Activated gamma-delta T cell treated with anti-CD3 and anti-CD28 coated beads, Interleukin-2, amount 50 U/mL, for 16 hours (primary cell): ENCODE results near the gene USP30.
"Not testable (repeated sequence)": the region's sequence is repeated elsewhere in the genome, so short reads cannot be mapped to it uniquely, and the experiment has no call there.

ENCODE experiments used
- DNase-seq: peaks from one replicate; pipeline ENCODE4 v3.0.0-alpha.2; 2020; ENCODE audit warnings: low read depth

USP30 gene

DNA sequence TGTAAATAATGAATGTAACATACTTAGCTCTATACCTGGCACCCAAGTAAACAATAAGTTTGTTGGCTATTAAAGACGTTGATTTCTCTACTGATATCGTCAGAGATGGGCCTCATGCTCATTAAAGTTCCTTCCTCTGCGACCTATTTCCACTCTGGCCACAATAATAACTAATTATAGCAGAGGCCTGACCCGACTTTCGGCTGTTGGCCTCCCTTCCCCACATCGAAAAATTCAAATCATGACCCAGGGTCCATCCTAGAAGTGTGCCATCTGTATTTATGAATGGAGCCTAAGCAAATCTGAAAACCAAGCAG, 321 bp upstream of the USP30 start:
- DNase-seq = no peak

GRCh38 chr12:109053382-109054123, 1.2 kb downstream of the USP30 start:
- no peak for DNase-seq

GRCh38 chr12:109054124-109054513, 1.7 kb downstream of the USP30 start:
- not testable (repeated sequence) for DNase-seq

- no peak for DNase-seq
Observed at GRCh38 chr12:109054520-109054919, 2.1 kb downstream of the USP30 start.

GRCh38 chr12:109056891-109057290, 4.5 kb downstream of the USP30 start:
- DNase-seq = no peak

- DNase-seq = no peak
Observed at GRCh38 chr12:109057376-109057775, 5.0 kb downstream of the USP30 start.

GRCh38 chr12:109058773-109059172, 6.4 kb downstream of the USP30 start:
- no peak for DNase-seq

GRCh38 chr12:109064143-109064542, 11.8 kb downstream of the USP30 start:
- no peak for DNase-seq

DNA sequence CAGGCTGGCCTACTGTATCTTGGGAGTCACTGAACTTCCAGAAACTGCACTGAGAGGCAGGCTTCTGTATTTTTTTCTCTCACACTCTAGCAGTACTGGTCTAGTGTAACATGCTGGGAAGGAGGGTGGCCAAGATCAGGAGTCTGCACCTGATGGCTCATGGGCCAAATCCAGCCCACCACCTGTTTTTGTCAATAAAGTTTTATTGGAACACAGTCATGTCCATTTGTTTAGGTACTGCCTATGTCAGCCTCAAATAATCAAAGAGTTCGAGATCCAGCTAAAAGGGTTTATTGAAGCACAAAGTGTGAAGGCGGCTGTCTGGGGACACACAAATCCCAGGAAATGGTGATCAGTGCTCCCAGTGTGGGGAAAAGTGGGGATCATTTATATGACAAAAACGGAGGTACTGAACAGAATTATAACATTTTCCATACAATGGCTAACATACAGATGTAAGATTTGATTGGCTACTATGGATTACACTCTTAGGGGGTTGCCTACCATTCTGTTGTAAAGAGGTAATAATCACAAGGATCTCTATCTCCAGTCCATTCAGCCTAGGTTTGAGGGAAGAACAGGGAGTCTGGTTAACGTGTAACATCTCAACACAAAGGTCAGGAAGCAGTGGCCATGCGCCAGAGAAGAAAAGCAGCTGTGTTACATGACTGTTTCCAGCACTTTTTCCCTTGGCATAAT, 12.9 kb downstream of the USP30 start:
- DNase-seq = no peak

DNA sequence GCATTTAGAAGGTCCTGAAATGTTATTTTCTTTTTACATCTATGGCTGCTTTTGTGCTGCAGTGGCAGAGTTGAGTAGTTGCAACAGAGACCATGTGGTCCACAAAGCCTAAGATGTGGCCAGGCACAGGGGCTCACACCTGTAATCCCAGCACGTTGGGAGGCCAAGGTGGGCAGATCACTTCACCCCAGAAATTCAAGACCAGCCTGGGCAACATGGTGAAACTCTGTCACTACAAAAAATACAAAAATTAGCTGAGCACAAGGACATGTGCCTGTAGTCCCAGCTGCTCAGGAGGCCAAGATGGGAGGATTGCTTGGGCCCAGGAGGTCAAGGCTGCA, 13.4 kb downstream of the USP30 start:
- DNase-seq = no peak

GRCh38 chr12:109069307-109070271, 17.2 kb downstream of the USP30 start:
- no peak for DNase-seq

- no peak for DNase-seq
Observed at GRCh38 chr12:109074866-109075265, 22.5 kb downstream of the USP30 start.

- DNase-seq = no peak
Observed at GRCh38 chr12:109082751-109083150, 30.4 kb downstream of the USP30 start.

DNA sequence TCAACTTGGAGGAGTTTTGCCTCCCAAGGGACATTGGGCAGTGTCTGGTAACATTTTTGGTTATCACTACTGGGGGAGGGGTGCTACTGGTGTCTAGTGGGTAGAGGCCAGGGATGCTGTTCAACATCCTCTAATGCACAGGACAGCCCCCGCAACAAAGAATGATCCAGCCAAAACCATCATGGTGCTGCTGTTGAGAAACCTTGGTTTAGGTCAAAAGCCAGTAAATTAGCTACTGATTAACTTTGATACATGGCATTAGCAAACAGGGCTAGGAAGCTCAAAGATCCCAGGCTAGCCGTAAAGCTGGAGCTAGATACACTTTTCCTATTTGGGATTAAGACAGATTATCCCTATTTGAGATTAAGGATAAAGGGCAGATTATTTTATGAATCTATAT, 32.0 kb downstream of the USP30 start:
- no peak for DNase-seq

- no peak for DNase-seq
Observed at GRCh38 chr12:109085590-109085989, 33.2 kb downstream of the USP30 start.

DNA sequence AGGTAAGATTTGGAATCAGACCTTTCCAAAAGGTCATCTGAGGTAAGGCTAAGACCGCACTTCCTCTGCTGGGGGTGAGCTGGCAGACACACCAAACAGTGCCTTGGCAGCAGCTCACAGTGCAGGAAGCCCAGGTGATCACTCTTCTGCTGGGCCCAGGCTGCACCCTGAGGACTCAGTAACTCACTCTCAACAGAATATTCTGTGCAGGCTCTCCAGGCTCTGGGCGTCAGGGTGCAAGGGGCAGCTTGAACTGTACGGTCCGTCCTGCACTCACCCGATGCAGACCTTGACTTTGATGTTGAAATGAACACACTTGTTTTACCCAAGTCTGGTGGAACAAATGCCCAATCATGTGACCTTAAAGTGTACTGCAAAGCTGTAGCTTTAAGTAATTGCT, 34.9 kb downstream of the USP30 start:
- no peak for DNase-seq

DNA sequence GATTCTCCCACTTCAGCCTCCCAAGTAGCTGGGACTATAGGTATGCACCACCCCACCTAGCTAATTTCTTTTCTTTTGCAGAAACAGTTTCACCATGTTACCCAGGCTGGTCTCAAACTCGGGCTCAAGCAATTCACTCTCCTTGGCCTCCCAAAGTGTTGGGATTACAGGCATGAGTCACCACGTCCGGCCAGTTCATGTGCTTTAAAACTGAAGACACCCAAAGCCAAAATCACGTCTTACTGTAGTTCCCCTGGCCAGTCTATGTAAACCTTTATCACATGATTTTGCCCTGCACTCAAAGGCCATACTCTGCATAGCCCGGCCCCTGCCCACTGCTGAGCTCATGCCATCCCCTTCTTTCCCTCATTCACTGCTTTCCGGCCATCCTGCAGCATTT, 36.4 kb downstream of the USP30 start:
- DNase-seq = no peak

- DNase-seq = no peak
Observed at GRCh38 chr12:109089683-109090082, 37.3 kb downstream of the USP30 start.

DNA sequence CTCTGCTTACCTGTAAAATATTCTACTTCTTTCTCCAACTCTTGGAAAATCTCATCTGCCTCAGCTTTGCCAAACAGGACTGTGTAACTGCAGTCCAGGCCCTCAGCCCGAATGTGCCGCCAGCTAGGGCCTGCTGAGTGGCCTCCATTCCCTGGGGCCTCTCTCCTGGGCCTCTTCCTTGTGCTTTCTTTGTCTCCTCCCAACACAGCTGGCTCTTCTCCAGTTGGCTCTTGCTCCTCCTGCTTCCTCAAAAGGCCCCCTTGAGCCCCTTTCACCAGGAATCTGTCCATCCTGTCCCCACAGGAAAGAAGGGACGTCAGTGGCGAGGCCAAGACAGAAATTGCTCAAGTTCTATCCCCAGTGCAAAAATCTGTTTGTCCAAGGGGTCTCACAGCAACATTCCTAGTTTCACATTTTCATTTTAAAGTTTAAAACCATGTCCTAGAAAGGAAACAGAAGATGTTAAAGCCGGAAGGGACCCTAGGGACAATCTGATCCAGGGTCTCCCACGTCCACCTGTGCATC, 40.2 kb downstream of the USP30 start:
- DNase-seq = no peak

DNA sequence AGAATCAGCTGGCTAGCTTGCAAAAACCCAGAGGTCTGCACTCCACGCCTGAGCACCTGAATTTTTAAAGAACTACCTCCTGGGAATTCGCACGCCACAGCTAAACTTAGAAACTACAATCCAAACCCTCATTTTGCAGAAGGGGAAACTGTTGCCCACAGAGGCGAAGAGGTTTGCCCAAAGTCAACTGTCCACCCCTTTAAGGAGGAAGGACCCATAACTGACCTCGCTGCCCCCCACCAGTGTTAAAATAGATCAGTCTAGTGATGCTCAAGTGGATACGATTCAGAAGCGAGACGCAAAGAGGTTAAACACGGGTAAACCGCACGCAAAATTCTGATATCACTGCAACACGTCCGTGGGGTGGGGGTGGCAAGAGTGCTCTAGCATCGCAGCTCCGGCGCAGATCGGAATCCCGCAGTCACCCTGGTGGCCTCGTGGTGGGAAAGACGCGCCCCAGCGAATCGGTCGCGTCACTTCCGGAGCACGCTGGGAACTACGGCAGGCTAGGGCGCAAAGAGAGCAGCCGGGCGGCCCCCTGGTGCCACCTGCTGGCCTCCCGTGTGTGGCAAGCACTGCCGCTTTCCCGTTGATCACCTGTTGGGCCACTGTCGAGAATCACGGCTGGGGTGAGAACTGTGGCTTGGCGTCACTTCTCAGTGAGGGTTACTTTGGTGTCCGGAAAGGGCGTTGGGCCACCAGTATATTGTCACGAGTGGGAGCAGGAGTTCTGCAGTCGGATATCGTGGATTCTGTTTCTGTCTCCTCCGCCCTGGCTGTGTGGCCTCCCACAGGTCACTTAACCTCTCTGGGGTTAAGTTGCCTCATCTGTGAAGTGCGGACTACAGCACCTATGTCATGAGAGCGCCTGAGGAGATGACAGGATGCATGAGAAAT, 40.9 kb downstream of the USP30 start, which contains the start of gene ALKBH2:
TSS of gene ALKBH2 (minus strand) at position 451 of the 897 bp plus-strand sequence. CDS start 686 bp downstream, outside the sequence.
- DNase-seq = peak; percentile 90

- DNase-seq = no peak
Observed at GRCh38 chr12:109097140-109097434, 44.7 kb downstream of the USP30 start.
